HCT116 (cell line): ENCODE results near the gene TPRG1. TPM values are rescaled to one million over a fixed set of nuclear protein-coding genes. Genes with fewer than 3 reads are reported as not detected.
A peak's percentile ranks its signal among the peaks of the same experiment; 100 is the strongest.

Experiments
- ATAC-seq: fragments of 200-7000 bp; cut with Tn5 transposase; 2 replicates; pipeline ENCODE4 v1.9.1; 2020; ENCODE audit warnings: mild to moderate bottlenecking, moderate library complexity
- BruUV-seq: library from RNA; stranded (reverse); fragments of 400-500 nt; replicated peaks from 2 replicates; lab custom pipeline; 2021; lab: Mats Ljungman, UMichigan
- CTCF ChIA-PET: fragments of 300-600 bp; sonication (Branson Sonifier 250); formaldehyde crosslinking; loops from one replicate; lab custom pipeline; 2021; ENCODE audit warnings: antibody characterized with exemption; lab: Charles Lee
- POLR2A ChIA-PET: fragments of 300-600, 350-600 bp; sonication (Branson Sonifier 250); formaldehyde crosslinking; loops from one replicate; lab custom pipeline; 2021; ENCODE audit warnings: antibody characterized with exemption; lab: Charles Lee
- RAD21 ChIA-PET, 2 experiments: fragments of 300-600 bp; sonication (Branson Sonifier 250); formaldehyde crosslinking; loops; one replicate each; lab custom pipeline; 2023; ENCODE audit warnings: low total read pairs in 2 of 2; ENCODE audit not compliant: uncharacterized antibody in 2 of 2, unreplicated experiment in 2 of 2, low non-redundant PET in 1 of 2; lab: Charles Lee
- DNase-seq: peaks from one replicate; pipeline ENCODE4 v3.0.0-alpha.2; 2010; ENCODE audit warnings: low read depth, low spot score
- H2AFZ ChIP-seq: fragments of 200-600 bp; shearing (Covaris generic), sonication (generic); 2 replicates; pipeline ENCODE4 v1.6.1; 2017; ENCODE audit warnings: low read depth, mixed run types, mixed read lengths, antibody characterized with exemption, low read length; ENCODE audit not compliant: poor library complexity, severe bottlenecking
- H3K27ac ChIP-seq: 2 replicates; pipeline ENCODE4 v1.5.1; 2012; ENCODE audit warnings: low read depth, low read length
- H3K27me3 ChIP-seq: fragments of 200-600 bp; sonication (generic); 2 replicates; pipeline ENCODE4 v1.6.1; 2016; ENCODE audit warnings: mixed run types, low read length, mixed read lengths; ENCODE audit not compliant: insufficient read depth
- H3K36me3 ChIP-seq, 2 experiments: fragments of 200-500 bp in 1 of 2; fragments of 200-600 bp in 1 of 2; sonication (Bioruptor generic) in 1 of 2; sonication (generic) in 1 of 2; 2 replicates each; pipeline versions ENCODE4 v1.5.1 to v1.6.1; 2014 to 2016; ENCODE audit warnings: low read length in 2 of 2, inconsistent platforms in 1 of 2, mixed read lengths in 1 of 2, mixed run types in 1 of 2; ENCODE audit not compliant: insufficient read depth in 2 of 2, control insufficient read depth in 1 of 2
- H3K4me1 ChIP-seq, 2 experiments: fragments of 200-600 bp in 1 of 2; sonication (generic) in 1 of 2; 2 replicates each; pipeline versions ENCODE4 v1.5.1 to v1.6.1; 2012 to 2017; ENCODE audit warnings: low read length in 2 of 2, inconsistent platforms in 1 of 2, mild to moderate bottlenecking in 1 of 2, mixed read lengths in 1 of 2, mixed run types in 1 of 2, moderate library complexity in 1 of 2; ENCODE audit not compliant: insufficient read depth in 2 of 2, control insufficient read depth in 1 of 2
- H3K4me2 ChIP-seq: fragments of 200-600 bp; sonication (generic); 2 replicates; pipeline ENCODE4 v1.6.1; 2017; ENCODE audit warnings: mixed run types, low read length, mixed read lengths
- H3K4me3 ChIP-seq, 2 experiments: fragments of 200-600 bp in 1 of 2; sonication (generic) in 1 of 2; replicated peaks in 1 of 2; 2 replicates each; pipeline ENCODE4 v1.5.1; 2011 to 2016; ENCODE audit warnings: low read length in 2 of 2, control low read depth in 1 of 2, low read depth in 1 of 2, mild to moderate bottlenecking in 1 of 2, mixed read lengths in 1 of 2, mixed run types in 1 of 2
- H3K79me2 ChIP-seq: fragments of 200-600 bp; sonication (generic); 2 replicates; pipeline ENCODE4 v1.6.1; 2017; ENCODE audit warnings: mild to moderate bottlenecking, mixed run types, low read length, moderate library complexity, mixed read lengths; ENCODE audit not compliant: insufficient read depth
- H3K9ac ChIP-seq: fragments of 200-600 bp; sonication (generic); 2 replicates; pipeline ENCODE4 v1.6.1; 2016; ENCODE audit warnings: low read length, mixed read lengths
- H3K9me2 ChIP-seq: fragments of 200-600 bp; sonication (generic), shearing (Covaris generic); 2 replicates; pipeline ENCODE4 v1.6.1; 2017; ENCODE audit warnings: mixed run types, mild to moderate bottlenecking, moderate library complexity; ENCODE audit not compliant: insufficient read depth
- H3K9me3 ChIP-seq, 2 experiments: fragments of 200-500 bp in 1 of 2; fragments of 200-600 bp in 1 of 2; sonication (Bioruptor generic) in 1 of 2; sonication (generic) in 1 of 2; 2 replicates each; pipeline ENCODE4 v1.6.1; 2014 to 2017; ENCODE audit warnings: low read length in 2 of 2, mixed read lengths in 2 of 2, inconsistent platforms in 1 of 2, low read depth in 1 of 2, mild to moderate bottlenecking in 1 of 2, mixed run types in 1 of 2, moderate library complexity in 1 of 2; ENCODE audit not compliant: control insufficient read depth in 1 of 2, insufficient read depth in 1 of 2
- H4K20me1 ChIP-seq: fragments of 200-600 bp; sonication (generic), shearing (Covaris generic); 2 replicates; pipeline ENCODE4 v1.6.1; 2017; ENCODE audit warnings: mixed run types, mild to moderate bottlenecking, moderate library complexity; ENCODE audit not compliant: insufficient read depth
- CBX3 ChIP-seq: IDR thresholded peaks from 2 replicates; pipeline ENCODE4 v1.6.1; 2012; ENCODE audit warnings: low read depth
- CEBPB ChIP-seq: IDR thresholded peaks from 2 replicates; pipeline ENCODE4 v1.6.1; 2012; ENCODE audit warnings: low read depth
- CTCF ChIP-seq, 3 experiments: fragments of 200-600 bp in 1 of 3; sonication (generic) in 1 of 3; IDR thresholded peaks in 2 of 3; conservative IDR thresholded peaks in 1 of 3; 2 replicates each; pipeline ENCODE4 v1.5.1; 2012 to 2017; ENCODE audit warnings: low read depth in 2 of 3, low read length in 2 of 3, antibody characterized with exemption in 1 of 3, borderline replicate concordance in 1 of 3, control low read depth in 1 of 3, mild to moderate bottlenecking in 1 of 3, mixed read lengths in 1 of 3, mixed run types in 1 of 3, moderate library complexity in 1 of 3; ENCODE audit not compliant: insufficient read depth in 1 of 3
- ELF1 ChIP-seq: IDR thresholded peaks from 2 replicates; pipeline ENCODE4 v1.6.1; 2012; ENCODE audit warnings: low read depth, borderline replicate concordance
- EZH2 ChIP-seq: fragments of 200-600 bp; sonication (generic); IDR thresholded peaks from 2 replicates; pipeline ENCODE4 v1.6.1; 2017; ENCODE audit warnings: antibody characterized with exemption, mixed run types
- FOSL1 ChIP-seq: IDR thresholded peaks from 2 replicates; pipeline ENCODE4 v1.6.1; 2012; ENCODE audit warnings: low read depth
- POLR2AphosphoS5 ChIP-seq: IDR thresholded peaks from 2 replicates; pipeline ENCODE4 v1.6.1; 2011; ENCODE audit warnings: mild to moderate bottlenecking, low read depth, low read length, moderate library complexity
- RAD21 ChIP-seq: IDR thresholded peaks from 2 replicates; pipeline ENCODE4 v1.6.1; 2012; ENCODE audit warnings: low read depth, mild to moderate bottlenecking
- SRF ChIP-seq: IDR thresholded peaks from 2 replicates; pipeline ENCODE4 v1.6.1; 2012; ENCODE audit warnings: low read depth
- TCF7L2 ChIP-seq: IDR thresholded peaks from 2 replicates; pipeline ENCODE4 v1.7.0; 2011; ENCODE audit warnings: borderline replicate concordance, inconsistent platforms; ENCODE audit not compliant: insufficient read depth, insufficient read length; ENCODE audit errors: extremely low read depth
- ZNF274 ChIP-seq: fragments of 200-500 bp; sonication (Bioruptor generic); IDR thresholded peaks from 2 replicates; pipeline ENCODE4 v1.6.1; 2014; ENCODE audit warnings: mild to moderate bottlenecking, low read depth, low read length, inconsistent platforms
- intact Hi-C: fragments of 100-400 bp; cut with micrococcal nuclease; formaldehyde crosslinking; loops from 2 replicates; pipeline ENCODE4 v1.10.0; 2022
- total RNA-seq: library from RNA; stranded (reverse); gene quantifications from one replicate; pipeline ENCODE4 v1.2.1, GENCODE V29; 2021; ENCODE audit not compliant: unreplicated experiment
- TF ChIP-seq, protein P1 (sequence below): IDR thresholded peaks from 2 replicates; pipeline ENCODE4 v1.6.1; 2012
- TF ChIP-seq, protein P2 (sequence below): IDR thresholded peaks from 2 replicates; pipeline ENCODE4 v1.6.1; 2011; ENCODE audit warnings: mild to moderate bottlenecking, low read length, moderate library complexity; ENCODE audit not compliant: insufficient replicate concordance; ENCODE audit errors: extremely low read depth

Gene TPRG1
- total RNA-seq, 1 experiment from 2014 or later: 2.8 TPM

DNA sequence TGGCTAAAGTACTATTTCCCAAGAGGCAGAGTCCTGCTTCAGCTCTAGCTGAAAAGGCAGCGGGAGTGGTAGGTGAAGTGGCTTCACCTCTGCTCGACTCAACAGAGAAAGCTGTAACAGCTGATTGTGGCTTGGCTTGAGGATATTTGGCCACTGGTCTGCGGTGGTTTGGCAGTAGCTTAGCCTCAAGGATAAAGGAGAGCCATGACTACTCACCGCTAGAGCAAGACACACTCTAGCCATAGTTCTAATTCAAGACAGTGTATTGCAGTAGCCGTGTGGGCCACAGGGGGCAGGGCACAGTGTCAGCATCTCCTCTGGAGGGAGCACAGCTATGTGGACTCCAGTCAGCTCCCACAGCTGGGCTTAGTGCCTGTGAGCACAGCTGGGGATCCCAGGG, 23.5 kb downstream of the TPRG1 start:
- Histone ChIP-seq H3K27ac (no peak overlapping the region), H4K20me1 (no peaks in the 10 kb centered on the region), H3K4me2 (no peak overlapping the region), H2AFZ (no peak overlapping the region), H3K4me1 (no peaks in the 10 kb centered on the region), H3K9me3 (peaks cover 3 to 5% of the 10 kb centered on the region in 2 experiments; a peak in 1 of 4 replicates), H3K36me3 (no peaks in the 10 kb centered on the region), H3K27me3 (no peaks in the 10 kb centered on the region), H3K9ac (no peak overlapping the region), H3K9me2 (no peaks in the 10 kb centered on the region), H3K79me2 (no peaks in the 10 kb centered on the region), H3K4me3 (no peak overlapping the region)
- TF ChIP-seq CTCF (IDR thresholded peaks at IDR 0.05 in 2 of 3, conservative IDR thresholded peaks at IDR 0.05 in 1 of 3; ENCODE audit: borderline replicate concordance in 1 of 3, insufficient read depth in 1 of 3, low read depth in 2 of 3, low read length in 2 of 3) (peak; percentile 17 to 69 (median 61); a peak in 5 of 6 replicates), RAD21 (no peak)
- CTCF ChIA-PET: interaction anchor here (0.6 to 1.3 kb wide), 2 partner anchors 9 to 12 kb away, joined by 3 to 4 read pairs; no protein-coding TSS in a partner anchor
- POLR2A ChIA-PET: no interaction called here
- ATAC-seq (peak; percentile 100), DNase-seq (no peak)
- BruUV-seq: no TSS peak
- intact Hi-C loops: no loop called here
- RAD21 ChIA-PET: no interaction called here

DNA sequence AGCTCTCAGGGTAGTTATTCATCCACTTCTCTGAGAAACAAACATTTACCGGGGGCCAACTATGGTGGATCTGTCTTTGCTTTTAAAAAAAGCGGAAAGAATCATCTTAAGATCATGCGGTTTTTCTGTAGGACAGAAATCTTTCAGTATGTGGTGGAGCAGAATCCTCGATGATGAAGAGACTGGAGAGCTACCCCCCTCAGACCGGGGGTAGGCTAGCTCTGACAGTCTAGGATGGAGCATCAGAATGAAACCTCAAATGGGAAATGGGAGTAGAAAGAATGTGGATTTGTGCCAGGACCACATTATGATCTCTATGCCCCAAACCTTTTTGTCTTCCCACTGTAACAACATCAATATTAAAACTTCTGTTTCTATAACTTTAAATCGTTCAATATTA, 30.3 kb downstream of the TPRG1 start:
- no peak overlapping the region for H3K9ac ChIP-seq
- ChIA-PET POLR2A (no interaction called here), RAD21 (no interaction called here), CTCF (no interaction called here)
- H2AFZ ChIP-seq: no peak overlapping the region
- H3K4me2 ChIP-seq: no peak overlapping the region
- H3K27me3 ChIP-seq: no peaks in the 10 kb centered on the region
- ATAC-seq (no peak), DNase-seq (no peak)
- intact Hi-C loops: no loop called here
- H3K4me1 ChIP-seq: no peaks in the 10 kb centered on the region
- no peaks in the 10 kb centered on the region for H3K9me2 ChIP-seq
- H3K9me3 ChIP-seq: no peaks in the 10 kb centered on the region
- H3K79me2 ChIP-seq: no peaks in the 10 kb centered on the region
- H3K27ac ChIP-seq: no peak overlapping the region
- H4K20me1 ChIP-seq: no peaks in the 10 kb centered on the region
- H3K4me3 ChIP-seq: no peak overlapping the region
- BruUV-seq: no TSS peak
- no peaks in the 10 kb centered on the region for H3K36me3 ChIP-seq
- TF ChIP-seq, protein P1, sequence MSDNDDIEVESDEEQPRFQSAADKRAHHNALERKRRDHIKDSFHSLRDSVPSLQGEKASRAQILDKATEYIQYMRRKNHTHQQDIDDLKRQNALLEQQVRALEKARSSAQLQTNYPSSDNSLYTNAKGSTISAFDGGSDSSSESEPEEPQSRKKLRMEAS: no peak
- TF ChIP-seq CTCF (IDR thresholded peaks at IDR 0.05 in 2 of 3, conservative IDR thresholded peaks at IDR 0.05 in 1 of 3; ENCODE audit: borderline replicate concordance in 1 of 3, insufficient read depth in 1 of 3, low read depth in 2 of 3, low read length in 2 of 3) (no peak), POLR2AphosphoS5 (no peak), FOSL1 (no peak), RAD21 (no peak), SRF (no peak), TCF7L2 (no peak), CEBPB (no peak), ZNF274 (no peak), ELF1 (no peak), EZH2 (no peak), CBX3 (no peak)
- TF ChIP-seq, protein P2, sequence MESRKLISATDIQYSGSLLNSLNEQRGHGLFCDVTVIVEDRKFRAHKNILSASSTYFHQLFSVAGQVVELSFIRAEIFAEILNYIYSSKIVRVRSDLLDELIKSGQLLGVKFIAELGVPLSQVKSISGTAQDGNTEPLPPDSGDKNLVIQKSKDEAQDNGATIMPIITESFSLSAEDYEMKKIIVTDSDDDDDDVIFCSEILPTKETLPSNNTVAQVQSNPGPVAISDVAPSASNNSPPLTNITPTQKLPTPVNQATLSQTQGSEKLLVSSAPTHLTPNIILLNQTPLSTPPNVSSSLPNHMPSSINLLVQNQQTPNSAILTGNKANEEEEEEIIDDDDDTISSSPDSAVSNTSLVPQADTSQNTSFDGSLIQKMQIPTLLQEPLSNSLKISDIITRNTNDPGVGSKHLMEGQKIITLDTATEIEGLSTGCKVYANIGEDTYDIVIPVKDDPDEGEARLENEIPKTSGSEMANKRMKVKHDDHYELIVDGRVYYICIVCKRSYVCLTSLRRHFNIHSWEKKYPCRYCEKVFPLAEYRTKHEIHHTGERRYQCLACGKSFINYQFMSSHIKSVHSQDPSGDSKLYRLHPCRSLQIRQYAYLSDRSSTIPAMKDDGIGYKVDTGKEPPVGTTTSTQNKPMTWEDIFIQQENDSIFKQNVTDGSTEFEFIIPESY: no peak
